H1 (cell line): Measurements from ENCODE around the gene TBC1D22B. TPM values are rescaled to one million over a fixed set of nuclear protein-coding genes. Genes with fewer than 3 reads are reported as not detected.

ENCODE experiments used
- CTCF ChIA-PET: fragments of 300-600 bp; sonication (Branson Sonifier 250); formaldehyde crosslinking; loops from one replicate; lab custom pipeline; 2021; ENCODE audit not compliant: partially characterized antibody; lab: Charles Lee
- POLR2A ChIA-PET: fragments of 300-600 bp; sonication (Branson Sonifier 250); formaldehyde crosslinking; loops from one replicate; lab custom pipeline; 2021; ENCODE audit warnings: inconsistent platforms; ENCODE audit not compliant: partially characterized antibody; lab: Charles Lee
- DNase-seq, 2 experiments: peaks; one replicate each; pipeline versions ENCODE4 v3.0.0 to v3.0.0-alpha.2; 2010 to 2022; ENCODE audit warnings: low spot score in 2 of 2, low read depth in 1 of 2, mixed read lengths in 1 of 2
- FAIRE-seq: peaks from 2 replicates; lab custom pipeline; 2011; peaks lifted over from hg19 to GRCh38; lab: Jason Lieb, UNC
- H2AFZ ChIP-seq: 2 replicates; pipeline ENCODE4 v1.8.1; 2012; ENCODE audit warnings: low read length, inconsistent platforms
- H2AK5ac ChIP-seq: 2 replicates; pipeline ENCODE4 v1.6.1; 2013; ENCODE audit warnings: low read depth, low read length
- H2BK120ac ChIP-seq: replicated peaks from 2 replicates; pipeline ENCODE3; 2013; ENCODE audit warnings: low read depth, low read length, inconsistent platforms
- H2BK12ac ChIP-seq: 2 replicates; pipeline ENCODE4 v1.6.1; 2013; ENCODE audit warnings: low read depth, low read length
- H2BK15ac ChIP-seq: 2 replicates; pipeline ENCODE4 v1.6.1; 2013; ENCODE audit warnings: low read length
- H2BK20ac ChIP-seq: 2 replicates; pipeline ENCODE4 v1.6.1; 2013; ENCODE audit warnings: low read length
- H2BK5ac ChIP-seq: 2 replicates; pipeline ENCODE4 v1.6.1; 2013; ENCODE audit warnings: low read depth, low read length
- H3K14ac ChIP-seq: 2 replicates; pipeline ENCODE4 v1.6.1; 2013; ENCODE audit warnings: inconsistent platforms; ENCODE audit not compliant: insufficient read length
- H3K18ac ChIP-seq: 2 replicates; pipeline ENCODE4 v1.6.1; 2013; ENCODE audit warnings: low read length; ENCODE audit errors: extremely low read depth
- H3K23ac ChIP-seq: 2 replicates; pipeline ENCODE4 v1.6.1; 2013; ENCODE audit warnings: inconsistent platforms; ENCODE audit not compliant: insufficient read length
- H3K23me2 ChIP-seq: 2 replicates; pipeline ENCODE4 v1.6.1; 2013; ENCODE audit warnings: low read depth, low read length
- H3K27ac ChIP-seq: 2 replicates; pipeline ENCODE4 v1.6.1; 2011; ENCODE audit warnings: low read depth, low read length, inconsistent platforms
- H3K27me3 ChIP-seq, 4 experiments: replicated peaks in 1 of 4; 1 replicate in 1 of 4; 2 replicates in 3 of 4; pipeline versions ENCODE4 v1.6.1 to v1.8.1; 2011 to 2013; ENCODE audit warnings: low read length in 3 of 4, mild to moderate bottlenecking in 3 of 4, inconsistent platforms in 2 of 4, mixed read lengths in 2 of 4, moderate library complexity in 1 of 4; ENCODE audit not compliant: control insufficient read depth in 3 of 4, insufficient read depth in 3 of 4; ENCODE audit errors: extremely low read depth in 1 of 4
- H3K36me3 ChIP-seq, 4 experiments: 2 replicates each; pipeline versions ENCODE4 v1.6.1 to v1.8.1; 2011 to 2013; ENCODE audit warnings: mild to moderate bottlenecking in 4 of 4, low read length in 3 of 4, moderate library complexity in 2 of 4, control low read depth in 1 of 4, inconsistent platforms in 1 of 4; ENCODE audit not compliant: insufficient read depth in 4 of 4, control insufficient read depth in 2 of 4
- H3K4ac ChIP-seq: replicated peaks from 2 replicates; pipeline ENCODE3; 2013; ENCODE audit warnings: low read length, low read depth, mixed read lengths, inconsistent platforms; ENCODE audit not compliant: insufficient read length
- H3K4me1 ChIP-seq, 4 experiments: replicated peaks in 1 of 4; 1 replicate in 1 of 4; 2 replicates in 3 of 4; pipeline versions ENCODE4 v1.6.1 to v1.8.1; 2011 to 2013; ENCODE audit warnings: low read length in 3 of 4, inconsistent platforms in 2 of 4, mixed read lengths in 1 of 4; ENCODE audit not compliant: insufficient read depth in 4 of 4, control insufficient read depth in 3 of 4
- H3K4me2 ChIP-seq, 2 experiments: 2 replicates each; pipeline versions ENCODE4 v1.6.1 to v1.8.1; 2011 to 2013; ENCODE audit warnings: low read depth in 2 of 2, low read length in 2 of 2, control low read depth in 1 of 2, inconsistent platforms in 1 of 2, mild to moderate bottlenecking in 1 of 2; ENCODE audit not compliant: insufficient read depth in 1 of 2
- H3K4me3 ChIP-seq, 4 experiments: fragments of 200-600, 300-600 bp in 1 of 4; sonication (generic), shearing (Covaris generic), sonication (Bioruptor Twin) in 1 of 4; 2 replicates each; pipeline versions ENCODE4 v1.5.1 to v1.8.1; 2011 to 2016; ENCODE audit warnings: low read length in 4 of 4, low read depth in 3 of 4, control low read depth in 2 of 4, inconsistent platforms in 2 of 4, mild to moderate bottlenecking in 2 of 4, mixed read lengths in 1 of 4, moderate library complexity in 1 of 4; ENCODE audit not compliant: insufficient read depth in 2 of 4; ENCODE audit errors: extremely low read depth in 1 of 4
- H3K56ac ChIP-seq: replicated peaks from 2 replicates; pipeline ENCODE3; 2013; ENCODE audit warnings: low read depth, mild to moderate bottlenecking, mixed read lengths, low read length, inconsistent platforms; ENCODE audit not compliant: insufficient read length
- H3K79me1 ChIP-seq: 2 replicates; pipeline ENCODE4 v1.6.1; 2013; ENCODE audit warnings: low read depth, low read length, control low read depth
- H3K79me2 ChIP-seq, 2 experiments: 2 replicates each; pipeline versions ENCODE4 v1.6.1 to v1.8.1; 2012 to 2013; ENCODE audit warnings: low read length in 2 of 2, mild to moderate bottlenecking in 2 of 2, inconsistent platforms in 1 of 2; ENCODE audit not compliant: insufficient read depth in 2 of 2, control insufficient read depth in 1 of 2
- H3K9ac ChIP-seq, 4 experiments: replicated peaks in 1 of 4; 1 replicate in 1 of 4; 2 replicates in 3 of 4; pipeline versions ENCODE4 v1.6.1 to v1.8.1; 2011 to 2013; ENCODE audit warnings: low read depth in 3 of 4, low read length in 3 of 4, control low read depth in 2 of 4, mild to moderate bottlenecking in 2 of 4, moderate library complexity in 2 of 4, inconsistent platforms in 1 of 4; ENCODE audit errors: extremely low read depth in 1 of 4
- H3K9me3 ChIP-seq, 2 experiments: 2 replicates each; pipeline versions ENCODE4 v1.6.1 to v1.8.1; 2012 to 2013; ENCODE audit warnings: mild to moderate bottlenecking in 2 of 2, moderate library complexity in 2 of 2, control low read depth in 1 of 2, inconsistent platforms in 1 of 2, low read depth in 1 of 2, low read length in 1 of 2, mixed read lengths in 1 of 2; ENCODE audit not compliant: insufficient read depth in 2 of 2
- H4K20me1 ChIP-seq, 2 experiments: replicated peaks in 1 of 2; 2 replicates each; pipeline versions ENCODE3 to v1.8.1; 2011 to 2013; ENCODE audit warnings: inconsistent platforms in 2 of 2, low read length in 2 of 2, mild to moderate bottlenecking in 1 of 2; ENCODE audit not compliant: insufficient read depth in 2 of 2, control insufficient read depth in 1 of 2
- H4K5ac ChIP-seq: 2 replicates; pipeline ENCODE4 v1.6.1; 2013; ENCODE audit warnings: low read length, low read depth, mixed read lengths, inconsistent platforms; ENCODE audit not compliant: insufficient read length
- H4K8ac ChIP-seq: 2 replicates; pipeline ENCODE4 v1.8.0; 2013; ENCODE audit warnings: mild to moderate bottlenecking, moderate library complexity, low read length, inconsistent platforms; ENCODE audit not compliant: insufficient read depth; ENCODE audit errors: extremely low read depth
- H4K91ac ChIP-seq: replicated peaks from 2 replicates; pipeline ENCODE3; 2013; ENCODE audit warnings: low read length, mixed read lengths, inconsistent platforms; ENCODE audit not compliant: insufficient read length
- KDM5A ChIP-seq: fragments of 200-600 bp; IDR thresholded peaks from 2 replicates; pipeline ENCODE4 v1.7.1; 2012; ENCODE audit warnings: mild to moderate bottlenecking, low read length, inconsistent platforms, mixed read lengths
- WGBS, 2 experiments: shearing (Covaris generic) in 1 of 2; methylation state at CpG; one replicate each; pipeline versions ENCODE4 v1.1.6 to v1.1.7; 2013 to 2015; ENCODE audit warnings: low lambda C conversion rate in 2 of 2, mixed read lengths in 2 of 2, inconsistent platforms in 1 of 2, low coverage in 1 of 2, missing lambda C conversion rate in 1 of 2; ENCODE audit not compliant: insufficient replicate concordance in 2 of 2, insufficient coverage in 1 of 2, insufficient read length in 1 of 2; ENCODE audit errors: extremely low coverage in 1 of 2, missing lambda C conversion rate in 1 of 2; 5-methylcytosine and 5-hydroxymethylcytosine counted together
- polyA plus RNA-seq, 7 experiments: library from polyadenylated mRNA; depleted of rRNA in 3 of 7; stranded (reverse) in 5 of 7; unstranded in 2 of 7; fragments of >200 nt in 5 of 7; fragments of 200-250 nt in 2 of 7; gene quantifications; 1 replicate in 5 of 7; 2 replicates in 1 of 7; 4 replicates in 1 of 7; pipeline versions ENCODE4 v1.2.1 to v1.2.3, GENCODE V29; 2011 to 2013; ENCODE audit warnings: missing spikeins in 2 of 7, mixed read lengths in 2 of 7
- total RNA-seq: library from RNA; stranded (reverse); fragmentation: NEBNext Ultra II Directional; extraction: Animal tissue kit (Norgen Biotek cat#: 25700); gene quantifications from 2 replicates; pipeline ENCODE4 v1.2.1, GENCODE V29; 2021

Gene TBC1D22B
- total and polyA plus RNA-seq, 2 of the 8 experiments (the other 6 are each of a cell fraction or from before 2014, with no cell fraction given) = 10.1 to 17.4 TPM

GRCh38 chr6:37299990-37300389 is 42.4 kb downstream of the TBC1D22B start:
- Histone ChIP-seq H2BK12ac (no peak overlapping the region), H3K27ac (no peak overlapping the region), H3K4me3 (no peak overlapping the region), H3K79me2 (no peaks in the 10 kb centered on the region), H4K8ac (no peak overlapping the region), H3K36me3 (peaks cover 0 to 23% (median 10%) of the 10 kb centered on the region in 4 experiments; a peak in 5 of 8 replicates), H2BK15ac (no peak overlapping the region), H2BK20ac (no peak overlapping the region), H4K5ac (no peak overlapping the region), H2BK120ac (no peak overlapping the region), H2AFZ (no peak overlapping the region), H3K4ac (no peak overlapping the region), H3K23me2 (no peaks in the 10 kb centered on the region), H4K20me1 (no peaks in the 10 kb centered on the region), H3K23ac (no peak overlapping the region), H3K14ac (no peak overlapping the region), H3K4me1 (no peaks in the 10 kb centered on the region), H3K4me2 (no peak overlapping the region), H3K9me3 (no peaks in the 10 kb centered on the region), H2BK5ac (no peak overlapping the region), H4K91ac (no peak overlapping the region), H3K56ac (no peak overlapping the region), H3K9ac (no peak overlapping the region), H2AK5ac (no peak overlapping the region), H3K27me3 (no peaks in the 10 kb centered on the region), H3K79me1 (no peaks in the 10 kb centered on the region), H3K18ac (no peak overlapping the region)
- CTCF ChIA-PET = interaction anchor here (3.3 kb wide), 1 partner anchor 14 kb away, joined by 18 read pairs; no protein-coding TSS in a partner anchor
- no peak for TF ChIP-seq KDM5A
- POLR2A ChIA-PET = no interaction called here
- DNase-seq (no peak), FAIRE-seq (no peak)
- WGBS, 2 experiments = 98 to 100% methylated on average over 3 to 4 of the region's 4 CpGs
